K562 (cell line): ENCODE data around the gene CCDC28B. TPM values are rescaled to one million over a fixed set of nuclear protein-coding genes. Genes with fewer than 3 reads are reported as not detected.

ENCODE experiments used
- ATAC-seq: fragments of 200-7000 bp; cut with Tn5 transposase; 3 replicates; pipeline ENCODE4 v1.9.1; 2020; ENCODE audit warnings: moderate library complexity
- BruUV-seq: library from RNA; stranded (reverse); fragments of 400-500 nt; replicated peaks from 2 replicates; lab custom pipeline; 2021; lab: Mats Ljungman, UMichigan
- CTCF ChIA-PET: fragments of 300-600 bp; formaldehyde crosslinking; extraction: SDS; loops from one replicate; lab custom pipeline; 2021; ENCODE audit warnings: low intra/inter-chr PET ratio; lab: Yijun Ruan, JAX
- POLR2A ChIA-PET: fragments of 300-600, 350-650 bp; sonication (Branson Sonifier 250); formaldehyde crosslinking; extraction: SDS; loops from one replicate; lab custom pipeline; 2021; ENCODE audit warnings: antibody characterized with exemption, inconsistent platforms; lab: Yijun Ruan, JAX
- DNase-seq, 4 experiments: peaks; one replicate each; pipeline versions ENCODE4 v3.0.0 to v3.0.0-alpha.2; 2011 to 2018; ENCODE audit warnings: low spot score in 3 of 4, mixed read lengths in 3 of 4; ENCODE audit errors: extremely low read depth in 1 of 4
- FAIRE-seq: peaks from 2 replicates; lab custom pipeline; 2011; peaks lifted over from hg19 to GRCh38; lab: Jason Lieb, UNC
- H2AFZ ChIP-seq: 2 replicates; pipeline ENCODE4 v1.6.0; 2011; ENCODE audit warnings: low read depth, low read length, control low read depth, inconsistent platforms
- H3K27ac ChIP-seq: fragments of 200-600 bp; 3 replicates; pipeline ENCODE4 v1.8.0; 2011; ENCODE audit warnings: low read depth, mild to moderate bottlenecking, control low read depth, inconsistent platforms, low read length, moderate library complexity, mixed read lengths; ENCODE audit errors: extremely low read depth
- H3K27me3 ChIP-seq, 2 experiments: fragments of 300-600 bp in 1 of 2; 2 replicates in 1 of 2; 3 replicates in 1 of 2; pipeline versions ENCODE4 v1.6.0 to v1.8.0; 2011; ENCODE audit warnings: inconsistent platforms in 2 of 2, low read length in 2 of 2, mild to moderate bottlenecking in 1 of 2, mixed read lengths in 1 of 2, moderate library complexity in 1 of 2; ENCODE audit not compliant: control insufficient read depth in 2 of 2, insufficient read depth in 2 of 2
- H3K36me3 ChIP-seq: fragments of 300-600 bp; 3 replicates; pipeline ENCODE4 v1.8.0; 2011; ENCODE audit warnings: mild to moderate bottlenecking, low read length, inconsistent platforms; ENCODE audit not compliant: control insufficient read depth, insufficient read depth
- H3K4me1 ChIP-seq, 2 experiments: fragments of 200-600 bp in 1 of 2; replicated peaks in 1 of 2; 2 replicates in 1 of 2; 3 replicates in 1 of 2; pipeline versions ENCODE4 v1.5.1 to v1.8.0; 2011; ENCODE audit warnings: inconsistent platforms in 2 of 2, low read length in 2 of 2, mild to moderate bottlenecking in 1 of 2, mixed read lengths in 1 of 2, moderate library complexity in 1 of 2; ENCODE audit not compliant: control insufficient read depth in 2 of 2, insufficient read depth in 2 of 2
- H3K4me2 ChIP-seq: 2 replicates; pipeline ENCODE4 v1.6.1; 2011; ENCODE audit warnings: low read length, control low read depth, inconsistent platforms, mixed read lengths; ENCODE audit not compliant: insufficient read depth
- H3K4me3 ChIP-seq: fragments of 200-600 bp; sonication (generic), shearing (Covaris generic); 2 replicates; pipeline ENCODE4 v1.5.1; 2016; ENCODE audit warnings: control low read depth, inconsistent platforms
- H3K79me2 ChIP-seq: fragments of 200-600 bp; 3 replicates; pipeline ENCODE4 v1.8.0; 2011; ENCODE audit warnings: low read length, inconsistent platforms; ENCODE audit not compliant: control insufficient read depth, insufficient read depth
- H3K9ac ChIP-seq, 2 experiments: 2 replicates each; pipeline versions ENCODE4 v1.6.0 to v1.6.1; 2011; ENCODE audit warnings: low read depth in 2 of 2, low read length in 2 of 2, control low read depth in 1 of 2, inconsistent platforms in 1 of 2, mild to moderate bottlenecking in 1 of 2, mixed read lengths in 1 of 2; ENCODE audit not compliant: insufficient read depth in 1 of 2
- H3K9me1 ChIP-seq: one replicate; pipeline ENCODE4 v1.6.0; 2011; ENCODE audit warnings: inconsistent platforms, mild to moderate bottlenecking, low read length, moderate library complexity; ENCODE audit not compliant: control insufficient read depth, insufficient read depth
- H3K9me3 ChIP-seq: replicated peaks from 2 replicates; pipeline ENCODE4 v1.5.1; 2011; ENCODE audit warnings: low read depth, low read length, inconsistent platforms; ENCODE audit not compliant: control insufficient read depth, insufficient read depth
- H4K20me1 ChIP-seq: replicated peaks from 2 replicates; pipeline ENCODE4 v1.6.1; 2011; ENCODE audit warnings: low read length, inconsistent platforms, mixed read lengths; ENCODE audit not compliant: control insufficient read depth, insufficient read depth
- ARID1B ChIP-seq: fragments of 450-650 bp; IDR thresholded peaks from 2 replicates; pipeline ENCODE4 v1.6.1; 2016; ENCODE audit warnings: antibody characterized with exemption, mild to moderate bottlenecking, inconsistent platforms
- CBX8 ChIP-seq: fragments of 200-600 bp; sonication (generic); IDR thresholded peaks from 2 replicates; pipeline ENCODE4 v1.6.1; 2012; ENCODE audit warnings: borderline replicate concordance, mixed run types, low read depth, mild to moderate bottlenecking, moderate library complexity, mixed read lengths, low read length, control low read depth, inconsistent platforms; ENCODE audit not compliant: poor library complexity, severe bottlenecking; ENCODE audit errors: extremely low read depth
- DDX20 ChIP-seq: fragments of 450-650 bp; IDR thresholded peaks from 2 replicates; pipeline ENCODE4 v1.6.1; 2016; ENCODE audit warnings: missing genetic modification characterization, low read depth, mild to moderate bottlenecking, missing compliant biosample characterization, moderate library complexity
- IFI16 ChIP-seq: fragments of 250-450 bp; sonication (Bioruptor Pico); IDR thresholded peaks from 2 replicates; pipeline ENCODE4 v2.1.2; 2022; ENCODE audit warnings: mild to moderate bottlenecking, inconsistent platforms
- MCM3 ChIP-seq: fragments of 450-650 bp; IDR thresholded peaks from 2 replicates; pipeline ENCODE4 v1.6.1; 2016
- MIER1 ChIP-seq: fragments of 450-650 bp; IDR thresholded peaks from 2 replicates; pipeline ENCODE4 v1.6.1; 2016; ENCODE audit warnings: antibody characterized with exemption, mild to moderate bottlenecking, low read depth
- NFATC3 ChIP-seq: fragments of 450-650 bp; IDR thresholded peaks from 2 replicates; pipeline ENCODE4 v1.6.1; 2017; ENCODE audit warnings: mild to moderate bottlenecking
- POLR2G ChIP-seq: fragments of 200-400 bp; formaldehyde crosslinking; IDR thresholded peaks from 2 replicates; pipeline ENCODE4 v1.6.1; 2017; ENCODE audit warnings: low read depth, mild to moderate bottlenecking, antibody characterized with exemption, low read length, moderate library complexity
- RBFOX2 ChIP-seq: fragments of 200-400 bp; formaldehyde crosslinking; IDR thresholded peaks from 2 replicates; pipeline ENCODE4 v1.6.1; 2017; ENCODE audit warnings: low read depth, mild to moderate bottlenecking, low read length, moderate library complexity
- SMARCC2 ChIP-seq: fragments of 450-650 bp; IDR thresholded peaks from 2 replicates; pipeline ENCODE4 v1.6.1; 2017; ENCODE audit warnings: antibody characterized with exemption, moderate library complexity, mild to moderate bottlenecking, low read depth
- ZKSCAN1 ChIP-seq: fragments of 150-350 bp; IDR thresholded peaks from 2 replicates; pipeline ENCODE4 v1.6.1; 2016; ENCODE audit warnings: low read depth, low read length
- whole genome bisulfite sequencing: fragments of 100-300 bp; shearing (Covaris generic); methylation state at CpG from one replicate; pipeline ENCODE4 v1.1.6; 2016; ENCODE audit warnings: low coverage, mixed read lengths; ENCODE audit not compliant: insufficient coverage; ENCODE audit errors: missing lambda C conversion rate; 5-methylcytosine and 5-hydroxymethylcytosine counted together
- in situ Hi-C: fragments of 300-500 bp; cut with MboI; formaldehyde crosslinking; loops from 4 replicates; pipeline ENCODE4 v1.15.0; 2018; ENCODE audit warnings: inconsistent platforms, mixed read lengths
- intact Hi-C: fragments of 100-400 bp; cut with micrococcal nuclease; formaldehyde crosslinking; loops from 2 replicates; pipeline ENCODE4 v1.14.2; 2022
- polyA plus RNA-seq, 8 experiments: library from polyadenylated mRNA; depleted of rRNA in 4 of 8; stranded (reverse) in 5 of 8; unstranded in 3 of 8; fragments of >200 nt; fragmentation: Nextera tagmentation in 2 of 8; fragmentation: Illumina TruSeq in 1 of 8; extraction: Ambion mirVana in 2 of 8; extraction: Trizol in 1 of 8; gene quantifications; 2 replicates each; pipeline versions ENCODE4 v1.2.1 to v1.2.3, GENCODE V29; 2011 to 2014; ENCODE audit warnings: inconsistent platforms in 1 of 8, missing spikeins in 1 of 8
- total RNA-seq, 7 experiments: library from RNA; depleted of rRNA in 6 of 7; stranded (reverse); fragments of >200 nt in 6 of 7; fragmentation: Illumina TruSeq in 2 of 7; extraction: Trizol in 2 of 7; gene quantifications; 2 replicates each; pipeline versions ENCODE4 v1.2.1 to v1.2.3, GENCODE V29; 2011 to 2021; ENCODE audit warnings: low replicate concordance in 1 of 7
- TF ChIP-seq, protein P1 (sequence below): fragments of 200-800 bp; sonication (Bioruptor generic); IDR thresholded peaks from 2 replicates; pipeline ENCODE4 v1.6.1; 2017; ENCODE audit warnings: missing genetic modification characterization, missing compliant biosample characterization
- TF ChIP-seq, protein P2 (sequence below): sonication (generic); formaldehyde crosslinking; IDR thresholded peaks from 2 replicates; pipeline ENCODE4 v1.8.0; 2022; ENCODE audit warnings: mild to moderate bottlenecking, low read depth, missing genetic modification reagents
- TF ChIP-seq, protein P3 (sequence below), 2 experiments: fragments of 450-650 bp; IDR thresholded peaks; 2 replicates each; pipeline ENCODE4 v1.6.1; 2018; ENCODE audit warnings: mild to moderate bottlenecking in 2 of 2, low read depth in 1 of 2; ENCODE audit not compliant: partially characterized antibody in 2 of 2
- TF ChIP-seq, protein P4 (sequence below): fragments of 250-450 bp; sonication (Bioruptor Pico); IDR thresholded peaks from 2 replicates; pipeline ENCODE4 v1.9.0; 2021; ENCODE audit warnings: mild to moderate bottlenecking

The CCDC28B gene
- total and polyA plus RNA-seq, 9 of the 15 experiments (the other 6 are each of a cell fraction or from before 2014, with no cell fraction given): 5.7 to 54.5 (median 31.7) TPM

DNA sequence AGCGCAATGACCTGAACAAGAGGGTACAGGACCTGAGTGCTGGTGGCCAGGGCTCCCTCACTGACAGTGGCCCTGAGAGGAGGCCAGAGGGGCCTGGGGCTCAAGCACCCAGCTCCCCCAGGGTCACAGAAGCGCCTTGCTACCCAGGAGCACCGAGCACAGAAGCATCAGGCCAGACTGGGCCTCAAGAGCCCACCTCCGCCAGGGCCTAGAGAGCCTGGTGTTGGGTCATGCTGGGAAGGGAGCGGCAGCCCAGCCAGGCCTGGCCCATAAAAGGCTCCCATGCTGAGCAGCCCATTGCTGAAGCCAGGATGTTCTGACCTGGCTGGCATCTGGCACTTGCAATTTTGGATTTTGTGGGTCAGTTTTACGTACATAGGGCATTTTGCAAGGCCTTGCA is 5.4 kb upstream of the CCDC28B start (continued):
- TF ChIP-seq IFI16 (CRISPR knock-in tag) (no peak), ZKSCAN1 (no peak), NFATC3 (no peak), MIER1 (no peak), POLR2G (peak; percentile 74), DDX20 (tag) (no peak), MCM3 (no peak)
- TF ChIP-seq, protein P1, sequence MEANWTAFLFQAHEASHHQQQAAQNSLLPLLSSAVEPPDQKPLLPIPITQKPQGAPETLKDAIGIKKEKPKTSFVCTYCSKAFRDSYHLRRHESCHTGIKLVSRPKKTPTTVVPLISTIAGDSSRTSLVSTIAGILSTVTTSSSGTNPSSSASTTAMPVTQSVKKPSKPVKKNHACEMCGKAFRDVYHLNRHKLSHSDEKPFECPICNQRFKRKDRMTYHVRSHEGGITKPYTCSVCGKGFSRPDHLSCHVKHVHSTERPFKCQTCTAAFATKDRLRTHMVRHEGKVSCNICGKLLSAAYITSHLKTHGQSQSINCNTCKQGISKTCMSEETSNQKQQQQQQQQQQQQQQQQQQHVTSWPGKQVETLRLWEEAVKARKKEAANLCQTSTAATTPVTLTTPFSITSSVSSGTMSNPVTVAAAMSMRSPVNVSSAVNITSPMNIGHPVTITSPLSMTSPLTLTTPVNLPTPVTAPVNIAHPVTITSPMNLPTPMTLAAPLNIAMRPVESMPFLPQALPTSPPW (CRISPR knock-in tag): no peak

DNA sequence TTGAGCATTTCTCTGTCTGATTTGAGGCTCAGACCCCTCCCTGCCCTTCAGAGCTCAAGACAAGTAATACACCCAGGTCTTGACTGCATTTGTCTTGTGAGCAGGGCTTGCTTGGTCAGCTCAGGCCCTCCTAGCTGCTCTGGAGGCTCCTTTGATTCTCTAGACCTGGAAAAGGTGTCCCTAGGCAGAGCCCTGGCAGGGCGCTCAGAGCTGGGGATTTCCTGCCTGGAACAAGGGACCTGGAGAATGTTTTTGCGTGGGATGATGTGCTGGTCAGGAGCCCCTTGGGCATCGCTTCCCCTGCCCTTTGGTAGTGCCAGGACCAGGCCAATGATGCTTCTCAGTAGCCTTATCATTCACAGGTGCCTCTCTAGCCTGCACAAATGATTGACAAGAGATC is 4.9 kb upstream of the CCDC28B start:
- Histone ChIP-seq H2AFZ (no peak overlapping the region), H3K27ac (no peak overlapping the region), H3K9me1 (peaks cover 3% of the 10 kb centered on the region), H3K79me2 (no peaks in the 10 kb centered on the region), H3K4me2 (no peak overlapping the region), H3K27me3 (no peaks in the 10 kb centered on the region), H3K4me1 (peaks cover 5 to 22% of the 10 kb centered on the region in 2 experiments; a peak in 4 of 5 replicates), H4K20me1 (no peaks in the 10 kb centered on the region; the same call in none of the 2 replicates), H3K4me3 (no peak overlapping the region), H3K9ac (0 out of 4 replicates have a peak overlapping the region, but pooled peaks of 1 of the 2 experiments have one; percentile 8), H3K36me3 (peaks cover 80% of the 10 kb centered on the region), H3K9me3 (no peaks in the 10 kb centered on the region)
- intact Hi-C loops: no loop called here
- DNase-seq (no peak), FAIRE-seq (no peak), ATAC-seq (no peak)
- POLR2A ChIA-PET: interaction anchor here (0.6 to 10.8 kb wide), 7 partner anchors 11 to 88 kb away, joined by 3 to 201 read pairs (median 4); partner anchors contain the start of genes DCDC2B, IQCC, KPNA6 and TXLNA
- 95% methylated on average over 3 of the region's 3 CpGs for WGBS
- BruUV-seq: no TSS peak
- CTCF ChIA-PET: no interaction called here
- in situ Hi-C loops: no loop called here
- TF ChIP-seq, protein P2, sequence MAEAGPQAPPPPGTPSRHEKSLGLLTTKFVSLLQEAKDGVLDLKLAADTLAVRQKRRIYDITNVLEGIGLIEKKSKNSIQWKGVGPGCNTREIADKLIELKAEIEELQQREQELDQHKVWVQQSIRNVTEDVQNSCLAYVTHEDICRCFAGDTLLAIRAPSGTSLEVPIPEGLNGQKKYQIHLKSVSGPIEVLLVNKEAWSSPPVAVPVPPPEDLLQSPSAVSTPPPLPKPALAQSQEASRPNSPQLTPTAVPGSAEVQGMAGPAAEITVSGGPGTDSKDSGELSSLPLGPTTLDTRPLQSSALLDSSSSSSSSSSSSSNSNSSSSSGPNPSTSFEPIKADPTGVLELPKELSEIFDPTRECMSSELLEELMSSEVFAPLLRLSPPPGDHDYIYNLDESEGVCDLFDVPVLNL (CRISPR knock-in tag): no peak
- TF ChIP-seq RBFOX2 (0 out of 2 replicates have a peak, but pooled peaks have one; percentile 29), CBX8 (no peak), ARID1B (no peak), SMARCC2 (no peak)
- TF ChIP-seq, protein P3, sequence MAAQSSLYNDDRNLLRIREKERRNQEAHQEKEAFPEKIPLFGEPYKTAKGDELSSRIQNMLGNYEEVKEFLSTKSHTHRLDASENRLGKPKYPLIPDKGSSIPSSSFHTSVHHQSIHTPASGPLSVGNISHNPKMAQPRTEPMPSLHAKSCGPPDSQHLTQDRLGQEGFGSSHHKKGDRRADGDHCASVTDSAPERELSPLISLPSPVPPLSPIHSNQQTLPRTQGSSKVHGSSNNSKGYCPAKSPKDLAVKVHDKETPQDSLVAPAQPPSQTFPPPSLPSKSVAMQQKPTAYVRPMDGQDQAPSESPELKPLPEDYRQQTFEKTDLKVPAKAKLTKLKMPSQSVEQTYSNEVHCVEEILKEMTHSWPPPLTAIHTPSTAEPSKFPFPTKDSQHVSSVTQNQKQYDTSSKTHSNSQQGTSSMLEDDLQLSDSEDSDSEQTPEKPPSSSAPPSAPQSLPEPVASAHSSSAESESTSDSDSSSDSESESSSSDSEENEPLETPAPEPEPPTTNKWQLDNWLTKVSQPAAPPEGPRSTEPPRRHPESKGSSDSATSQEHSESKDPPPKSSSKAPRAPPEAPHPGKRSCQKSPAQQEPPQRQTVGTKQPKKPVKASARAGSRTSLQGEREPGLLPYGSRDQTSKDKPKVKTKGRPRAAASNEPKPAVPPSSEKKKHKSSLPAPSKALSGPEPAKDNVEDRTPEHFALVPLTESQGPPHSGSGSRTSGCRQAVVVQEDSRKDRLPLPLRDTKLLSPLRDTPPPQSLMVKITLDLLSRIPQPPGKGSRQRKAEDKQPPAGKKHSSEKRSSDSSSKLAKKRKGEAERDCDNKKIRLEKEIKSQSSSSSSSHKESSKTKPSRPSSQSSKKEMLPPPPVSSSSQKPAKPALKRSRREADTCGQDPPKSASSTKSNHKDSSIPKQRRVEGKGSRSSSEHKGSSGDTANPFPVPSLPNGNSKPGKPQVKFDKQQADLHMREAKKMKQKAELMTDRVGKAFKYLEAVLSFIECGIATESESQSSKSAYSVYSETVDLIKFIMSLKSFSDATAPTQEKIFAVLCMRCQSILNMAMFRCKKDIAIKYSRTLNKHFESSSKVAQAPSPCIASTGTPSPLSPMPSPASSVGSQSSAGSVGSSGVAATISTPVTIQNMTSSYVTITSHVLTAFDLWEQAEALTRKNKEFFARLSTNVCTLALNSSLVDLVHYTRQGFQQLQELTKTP (IDR thresholded peaks at IDR 0.05; ENCODE audit: low read depth in 1 of 2, partially characterized antibody in 2 of 2): no peak
- TF ChIP-seq, protein P4, sequence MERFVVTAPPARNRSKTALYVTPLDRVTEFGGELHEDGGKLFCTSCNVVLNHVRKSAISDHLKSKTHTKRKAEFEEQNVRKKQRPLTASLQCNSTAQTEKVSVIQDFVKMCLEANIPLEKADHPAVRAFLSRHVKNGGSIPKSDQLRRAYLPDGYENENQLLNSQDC (CRISPR knock-in tag): no peak
